DMS114 treated with DMSO at 0.1 percent for 48 hours (cell line): Measurements from ENCODE around the gene SUSD4.

Experiments used
- DNase-seq: peaks from one replicate; lab custom pipeline; 2025; ENCODE audit not compliant: unreplicated experiment; lab: John Stamatoyannopoulos, UW

SUSD4 gene

GRCh38 chr1:223233410-223234169 lies 130.4 kb downstream of the SUSD4 start:
- DNase-seq: no peak

- no peak for DNase-seq
These were observed 131.0 kb downstream of the SUSD4 start for GRCh38 chr1:223233019-223233409.

GRCh38 chr1:223231581-223231980 lies 132.4 kb downstream of the SUSD4 start:
- DNase-seq: no peak

- DNase-seq: no peak
These were observed 132.9 kb downstream of the SUSD4 start for GRCh38 chr1:223231011-223231572.

GRCh38 chr1:223230161-223230881 lies 133.7 kb downstream of the SUSD4 start:
- no peak for DNase-seq

- DNase-seq: no peak
These were observed 134.2 kb downstream of the SUSD4 start for GRCh38 chr1:223229756-223230155.

GRCh38 chr1:223228931-223229528 lies 134.9 kb downstream of the SUSD4 start:
- DNase-seq: no peak

GRCh38 chr1:223228201-223228600 lies 135.8 kb downstream of the SUSD4 start:
- no peak for DNase-seq

GRCh38 chr1:223227486-223228196 lies 136.3 kb downstream of the SUSD4 start:
- DNase-seq: no peak

GRCh38 chr1:223227031-223227430 lies 136.9 kb downstream of the SUSD4 start:
- no peak for DNase-seq

- DNase-seq: no peak
These were observed 137.7 kb downstream of the SUSD4 start for GRCh38 chr1:223226271-223226670.

GRCh38 chr1:223225481-223225880 lies 138.5 kb downstream of the SUSD4 start:
- no peak for DNase-seq

- DNase-seq: no peak
These were observed 138.9 kb downstream of the SUSD4 start for GRCh38 chr1:223225061-223225460.

GRCh38 chr1:223224465-223224864 lies 139.5 kb downstream of the SUSD4 start:
- DNase-seq: no peak

- DNase-seq: no peak
These were observed 140.6 kb downstream of the SUSD4 start for GRCh38 chr1:223223091-223223995.

GRCh38 chr1:223222377-223222776 lies 141.6 kb downstream of the SUSD4 start:
- no peak for DNase-seq

GRCh38 chr1:223221686-223222085 lies 142.3 kb downstream of the SUSD4 start:
- DNase-seq: no peak

- no peak for DNase-seq
These were observed 143.9 kb downstream of the SUSD4 start for GRCh38 chr1:223219846-223220610.

- DNase-seq: no peak
These were observed 144.7 kb downstream of the SUSD4 start for GRCh38 chr1:223219318-223219635.

- DNase-seq: no peak
These were observed 146.2 kb downstream of the SUSD4 start for GRCh38 chr1:223217781-223218180.
